Brain microvascular endothelial cell (primary cell): ENCODE data around the gene TCAIM.

ENCODE experiments used
- DNase-seq: peaks from one replicate; pipeline ENCODE4 v3.0.0-alpha.2; 2020
- H3K27ac ChIP-seq: fragments of 250-450 bp; sonication (Bioruptor Pico); 2 replicates; pipeline ENCODE4 v1.5.1; 2020; ENCODE audit warnings: mild to moderate bottlenecking, moderate library complexity
- H3K27me3 ChIP-seq: fragments of 250-450 bp; sonication (Bioruptor Pico); replicated peaks from 2 replicates; pipeline ENCODE4 v1.5.1; 2020; ENCODE audit warnings: mild to moderate bottlenecking
- H3K36me3 ChIP-seq: fragments of 250-450 bp; sonication (Bioruptor Pico); replicated peaks from 2 replicates; pipeline ENCODE4 v1.5.1; 2020; ENCODE audit warnings: mild to moderate bottlenecking
- H3K4me3 ChIP-seq: 2 replicates; pipeline ENCODE4 v1.5.1; 2011; ENCODE audit warnings: low read depth, mild to moderate bottlenecking, control low read depth, low read length, moderate library complexity
- in situ Hi-C: cut with HindIII; loops from 2 replicates; pipeline ENCODE4 v1.10.0; 2017; ENCODE audit warnings: low sequenced_read_pairs, low pct_ligation_motif_present
- TF ChIP-seq, protein P1 (sequence below): IDR thresholded peaks from 2 replicates; pipeline ENCODE4 v1.5.1; 2011; ENCODE audit warnings: low read depth, mild to moderate bottlenecking, moderate library complexity, low read length, control low read depth, inconsistent platforms; ENCODE audit errors: missing control alignments

The TCAIM gene

DNA sequence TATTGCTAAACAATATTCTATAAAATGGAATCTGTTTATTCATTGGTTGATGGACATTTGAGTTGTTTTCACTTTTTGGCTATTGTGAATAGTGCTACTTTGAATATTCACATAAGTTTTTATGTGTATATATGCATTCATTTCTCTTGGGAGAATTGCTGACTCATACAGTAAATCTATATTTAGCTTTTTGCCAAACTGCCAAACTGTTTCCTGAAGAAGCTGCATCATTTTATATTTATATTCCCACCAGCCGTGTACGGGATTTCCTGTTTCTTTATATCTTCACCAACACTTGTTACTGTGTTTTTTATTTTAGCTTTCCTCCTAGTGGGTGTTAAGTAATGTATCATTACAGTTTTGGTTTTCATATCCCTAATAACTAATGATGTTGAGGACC is 12.5 kb upstream of the TCAIM start:
- Histone ChIP-seq H3K36me3 (no peaks in the 10 kb centered on the region), H3K4me3 (no peak overlapping the region), H3K27me3 (no peaks in the 10 kb centered on the region), H3K27ac (no peak overlapping the region)
- DNase-seq: no peak
- TF ChIP-seq, protein P1, sequence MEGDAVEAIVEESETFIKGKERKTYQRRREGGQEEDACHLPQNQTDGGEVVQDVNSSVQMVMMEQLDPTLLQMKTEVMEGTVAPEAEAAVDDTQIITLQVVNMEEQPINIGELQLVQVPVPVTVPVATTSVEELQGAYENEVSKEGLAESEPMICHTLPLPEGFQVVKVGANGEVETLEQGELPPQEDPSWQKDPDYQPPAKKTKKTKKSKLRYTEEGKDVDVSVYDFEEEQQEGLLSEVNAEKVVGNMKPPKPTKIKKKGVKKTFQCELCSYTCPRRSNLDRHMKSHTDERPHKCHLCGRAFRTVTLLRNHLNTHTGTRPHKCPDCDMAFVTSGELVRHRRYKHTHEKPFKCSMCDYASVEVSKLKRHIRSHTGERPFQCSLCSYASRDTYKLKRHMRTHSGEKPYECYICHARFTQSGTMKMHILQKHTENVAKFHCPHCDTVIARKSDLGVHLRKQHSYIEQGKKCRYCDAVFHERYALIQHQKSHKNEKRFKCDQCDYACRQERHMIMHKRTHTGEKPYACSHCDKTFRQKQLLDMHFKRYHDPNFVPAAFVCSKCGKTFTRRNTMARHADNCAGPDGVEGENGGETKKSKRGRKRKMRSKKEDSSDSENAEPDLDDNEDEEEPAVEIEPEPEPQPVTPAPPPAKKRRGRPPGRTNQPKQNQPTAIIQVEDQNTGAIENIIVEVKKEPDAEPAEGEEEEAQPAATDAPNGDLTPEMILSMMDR: no peak
- in situ Hi-C loops: no loop called here

DNA sequence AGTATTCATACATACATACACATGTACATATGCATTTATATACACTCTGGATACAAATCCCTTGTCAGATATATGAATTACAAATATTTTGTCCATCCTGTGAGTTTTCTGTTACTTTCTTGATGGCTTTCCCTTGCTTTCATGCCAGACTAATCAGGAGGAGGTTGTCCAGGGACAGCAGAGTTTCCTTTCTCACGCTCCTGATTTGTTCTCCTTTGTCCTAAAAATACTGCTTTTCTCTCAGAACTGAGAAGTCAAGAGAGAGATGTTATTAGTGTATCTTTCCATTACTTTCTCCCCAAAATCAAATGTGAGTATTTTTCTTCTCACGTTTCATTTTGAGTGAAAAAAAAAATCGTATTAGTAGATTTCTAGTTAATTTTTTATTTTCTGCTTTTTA is 12.1 kb upstream of the TCAIM start:
- in situ Hi-C loops: no loop called here
- Histone ChIP-seq H3K36me3 (no peaks in the 10 kb centered on the region), H3K27ac (no peak overlapping the region), H3K4me3 (no peak overlapping the region), H3K27me3 (no peaks in the 10 kb centered on the region)
- no peak for DNase-seq
- TF ChIP-seq, protein P1: no peak

DNA sequence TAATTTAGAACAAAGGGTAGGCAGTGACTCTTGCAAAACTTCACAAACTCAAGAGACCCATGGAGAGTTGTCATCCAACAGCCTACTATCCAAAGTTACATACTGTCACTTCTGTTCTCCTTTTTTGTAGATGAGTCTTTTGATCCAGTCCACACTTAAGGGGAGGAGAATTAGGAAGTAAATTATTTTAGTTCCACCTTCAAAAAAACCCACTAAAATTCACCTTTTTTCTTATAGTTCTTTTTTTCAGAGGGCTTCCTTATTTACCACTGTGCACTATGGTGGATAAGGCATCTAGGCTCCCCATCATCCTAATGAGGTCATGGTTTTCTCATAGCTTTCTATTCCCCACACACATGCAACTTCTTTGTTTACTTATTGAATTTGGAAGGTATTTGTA is 8.6 kb upstream of the TCAIM start:
- Histone ChIP-seq H3K27me3 (no peaks in the 10 kb centered on the region), H3K4me3 (no peak overlapping the region), H3K36me3 (no peaks in the 10 kb centered on the region), H3K27ac (no peak overlapping the region)
- TF ChIP-seq, protein P1: no peak
- in situ Hi-C loops: no loop called here
- DNase-seq: no peak

DNA sequence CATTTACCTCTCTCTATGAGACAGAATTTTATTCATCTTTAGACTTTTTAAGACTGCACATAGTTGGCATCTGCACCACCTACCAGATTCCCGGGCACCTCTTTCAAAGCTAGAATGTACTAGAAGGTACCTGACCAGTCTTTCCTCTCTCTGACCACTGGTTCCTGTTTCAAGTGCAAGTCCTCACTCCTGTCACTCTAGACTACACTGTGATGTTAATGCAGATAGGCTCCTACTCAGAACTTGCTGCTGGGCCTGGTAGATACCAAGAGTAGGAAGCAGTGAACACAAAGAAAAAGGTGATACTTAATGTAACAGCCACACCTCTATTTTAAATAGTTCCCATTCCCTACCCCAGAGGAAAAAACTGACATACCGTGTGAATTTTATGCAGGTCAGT is 8.1 kb upstream of the TCAIM start:
- TF ChIP-seq, protein P1: no peak
- Histone ChIP-seq H3K4me3 (no peak overlapping the region), H3K36me3 (no peaks in the 10 kb centered on the region), H3K27me3 (no peaks in the 10 kb centered on the region), H3K27ac (no peak overlapping the region)
- in situ Hi-C loops: no loop called here
- no peak for DNase-seq

DNA sequence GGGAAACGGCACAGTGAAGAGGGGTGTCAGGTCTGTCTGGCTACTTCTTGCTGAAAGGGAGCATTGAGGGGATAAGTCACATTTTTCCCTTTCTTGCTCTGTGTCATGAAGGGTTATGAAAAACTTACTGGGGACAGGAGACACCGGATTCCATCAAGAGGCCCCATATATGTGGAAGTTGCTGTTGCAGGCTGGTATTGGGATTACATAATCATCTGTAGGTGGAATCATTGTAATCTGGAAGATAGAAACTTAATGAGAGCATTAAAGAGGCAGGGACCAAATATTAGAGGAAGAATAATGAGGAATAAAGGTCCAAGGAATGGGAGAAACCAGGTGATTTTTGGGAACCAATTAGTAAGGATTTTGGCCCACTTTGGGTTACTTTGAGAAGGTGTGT is 4.2 kb upstream of the TCAIM start:
- DNase-seq: no peak
- Histone ChIP-seq H3K36me3 (no peaks in the 10 kb centered on the region), H3K27ac (no peak overlapping the region), H3K27me3 (no peaks in the 10 kb centered on the region), H3K4me3 (no peak overlapping the region)
- in situ Hi-C loops: no loop called here
- TF ChIP-seq, protein P1: no peak

DNA sequence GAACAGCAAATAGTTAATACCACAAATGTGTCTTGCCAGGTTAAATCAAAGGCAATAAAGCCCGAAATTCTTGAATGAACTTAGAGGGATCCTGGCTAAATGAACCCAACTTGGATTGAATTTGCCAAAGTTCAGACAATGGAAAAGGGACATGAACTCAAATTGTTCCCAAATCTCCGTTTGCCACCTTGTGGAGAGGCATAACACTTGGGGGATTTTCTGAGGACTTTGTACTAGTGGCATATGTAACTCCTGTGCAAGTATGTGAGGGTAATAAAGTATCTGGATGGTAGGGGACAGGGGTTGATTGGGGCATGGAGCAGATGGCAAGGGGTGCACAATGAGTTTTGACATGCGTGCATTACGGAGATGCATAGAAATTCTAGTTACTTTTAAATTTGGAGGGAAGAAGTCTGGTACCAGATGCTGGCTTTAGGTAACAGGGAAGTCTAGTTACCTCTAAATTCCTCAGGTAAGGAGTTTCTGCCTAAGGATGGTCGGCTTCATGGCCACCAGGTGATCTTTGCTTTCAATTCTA is 1.2 kb upstream of the TCAIM start:
- Histone ChIP-seq H3K36me3 (no peaks in the 10 kb centered on the region), H3K27me3 (no peaks in the 10 kb centered on the region), H3K27ac (no peak overlapping the region), H3K4me3 (peak overlapping the region; percentile 93)
- TF ChIP-seq, protein P1: no peak
- DNase-seq: no peak
- in situ Hi-C loops: no loop called here
